GM21786 (cell line): Measurements from ENCODE around the gene TYROBP.
"Not testable (repeated sequence)": the region's sequence is repeated elsewhere in the genome, so short reads cannot be mapped to it uniquely, and the experiment has no call there.

Source experiments
- ATAC-seq: cut with Tn5 transposase; IDR thresholded peaks from one replicate; pipeline ENCODE4 v1.9.1; 2021; ENCODE audit not compliant: unreplicated experiment

Gene TYROBP

DNA sequence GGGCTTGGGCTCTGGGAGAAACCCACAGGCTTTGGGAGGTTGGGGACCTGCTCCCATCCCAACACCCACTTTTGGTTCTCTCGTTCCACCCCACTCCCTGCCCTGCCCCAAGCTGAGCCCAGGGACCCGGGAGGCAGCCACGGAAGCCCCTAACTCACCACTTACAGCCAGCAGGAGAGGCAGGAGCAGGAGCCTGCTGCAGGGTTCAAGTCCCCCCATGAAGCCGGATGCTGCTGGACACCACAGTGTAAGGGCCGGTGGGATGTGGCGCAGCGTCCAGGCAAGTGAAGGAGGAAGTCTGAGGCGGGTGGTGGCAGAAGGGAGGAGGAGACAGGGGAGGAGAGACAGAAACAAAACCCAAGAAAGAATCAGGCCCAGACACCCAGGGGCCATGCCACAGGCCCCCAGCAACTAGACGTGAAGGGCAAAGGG, at the start of gene TYROBP:
Gene TYROBP, minus strand, starts transcription at position 286 of the 432 bp plus-strand sequence. Its CDS starts 67 bp downstream, at position 219.
- ATAC-seq: no peak

GRCh38 chr19:35957411-35957810, 49.3 kb upstream of the TYROBP start:
- ATAC-seq: not testable (repeated sequence)

- no peak for ATAC-seq
Measured at GRCh38 chr19:35955881-35956634, 48.0 kb upstream of the TYROBP start.

DNA sequence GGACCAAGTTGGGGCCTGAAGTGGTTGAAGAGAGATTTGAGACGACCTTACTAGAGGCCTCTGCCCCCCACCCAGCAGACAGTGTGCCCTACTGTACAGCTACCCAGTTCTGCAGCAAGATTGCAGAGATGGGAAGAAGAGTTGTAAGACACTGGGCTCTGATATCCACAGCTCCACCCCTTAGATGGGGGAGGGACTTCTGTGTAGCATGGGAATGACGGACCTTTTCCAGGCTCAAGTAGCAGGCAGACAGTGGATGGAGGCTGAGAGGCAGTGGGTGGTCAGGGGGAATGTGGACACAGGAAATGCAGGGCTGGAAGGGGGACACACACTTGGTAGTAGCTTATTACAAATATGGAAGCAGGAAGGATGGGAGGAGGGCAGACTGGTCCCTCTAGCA, 41.0 kb upstream of the TYROBP start:
- ATAC-seq: no peak

DNA sequence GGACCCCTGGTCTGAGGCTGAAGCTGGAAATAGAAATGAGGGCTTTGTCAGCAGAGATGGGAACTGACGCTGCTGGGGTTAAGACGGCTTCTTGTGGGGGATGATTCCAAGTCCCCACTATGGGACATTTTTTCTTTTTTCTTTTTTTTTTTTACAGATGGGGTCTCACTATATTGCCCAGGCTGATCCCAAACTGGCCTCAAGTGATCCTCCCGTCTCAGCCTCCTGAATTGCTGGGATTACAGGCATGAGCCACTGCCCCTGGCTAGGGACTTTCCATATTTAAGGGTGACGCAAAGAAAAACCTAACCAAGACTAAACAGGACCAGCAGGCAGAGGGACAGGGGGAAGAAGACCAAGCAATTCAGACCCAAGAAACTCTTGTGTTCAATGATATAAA, 38.1 kb upstream of the TYROBP start:
- no peak for ATAC-seq

- ATAC-seq: no peak
Measured at GRCh38 chr19:35945121-35945790, 37.2 kb upstream of the TYROBP start.

GRCh38 chr19:35944556-35944955, 36.5 kb upstream of the TYROBP start:
- ATAC-seq: no peak

GRCh38 chr19:35943321-35944301, 35.5 kb upstream of the TYROBP start:
- no peak for ATAC-seq

DNA sequence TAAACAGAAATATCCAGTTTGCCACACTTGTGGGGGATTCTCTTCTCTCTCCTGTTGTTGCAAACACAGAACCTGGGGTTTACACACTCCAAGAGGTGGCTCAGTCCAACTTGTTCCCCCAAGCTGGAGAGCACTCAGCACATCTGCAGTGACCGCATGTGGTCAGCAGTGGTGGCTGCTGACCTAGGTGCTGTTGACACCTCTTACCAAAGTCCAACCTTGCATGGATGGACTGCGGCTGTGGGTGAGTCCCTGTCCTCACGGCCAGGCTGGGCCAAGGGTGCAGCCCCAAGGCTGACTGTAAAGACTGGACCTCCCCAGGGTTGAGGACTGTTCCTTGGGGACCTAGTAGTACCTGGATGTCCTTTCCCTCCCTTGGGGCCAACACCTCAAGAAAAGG, 34.1 kb upstream of the TYROBP start:
- ATAC-seq: no peak

DNA sequence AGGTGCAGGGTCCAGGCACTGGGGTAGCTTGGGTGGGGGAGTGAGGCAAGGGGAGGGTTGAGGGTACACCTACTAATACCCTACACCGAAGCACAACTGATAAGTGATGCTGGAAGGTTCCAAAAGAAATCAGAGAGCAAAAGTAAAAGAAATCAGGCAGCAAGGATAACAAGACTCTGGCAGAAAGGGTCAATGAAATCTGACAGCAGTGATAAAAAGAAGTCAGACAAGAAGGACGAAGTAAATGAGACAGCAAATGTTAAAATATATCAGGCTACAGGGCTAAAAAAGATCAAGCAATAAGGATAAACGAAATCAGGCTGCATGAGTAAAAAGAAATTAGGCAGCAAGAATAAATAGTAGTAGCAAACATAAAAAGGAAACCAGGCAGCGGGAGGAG, 32.7 kb upstream of the TYROBP start:
- no peak for ATAC-seq

- ATAC-seq: no peak
Measured at GRCh38 chr19:35940078-35940775, 32.1 kb upstream of the TYROBP start.

DNA sequence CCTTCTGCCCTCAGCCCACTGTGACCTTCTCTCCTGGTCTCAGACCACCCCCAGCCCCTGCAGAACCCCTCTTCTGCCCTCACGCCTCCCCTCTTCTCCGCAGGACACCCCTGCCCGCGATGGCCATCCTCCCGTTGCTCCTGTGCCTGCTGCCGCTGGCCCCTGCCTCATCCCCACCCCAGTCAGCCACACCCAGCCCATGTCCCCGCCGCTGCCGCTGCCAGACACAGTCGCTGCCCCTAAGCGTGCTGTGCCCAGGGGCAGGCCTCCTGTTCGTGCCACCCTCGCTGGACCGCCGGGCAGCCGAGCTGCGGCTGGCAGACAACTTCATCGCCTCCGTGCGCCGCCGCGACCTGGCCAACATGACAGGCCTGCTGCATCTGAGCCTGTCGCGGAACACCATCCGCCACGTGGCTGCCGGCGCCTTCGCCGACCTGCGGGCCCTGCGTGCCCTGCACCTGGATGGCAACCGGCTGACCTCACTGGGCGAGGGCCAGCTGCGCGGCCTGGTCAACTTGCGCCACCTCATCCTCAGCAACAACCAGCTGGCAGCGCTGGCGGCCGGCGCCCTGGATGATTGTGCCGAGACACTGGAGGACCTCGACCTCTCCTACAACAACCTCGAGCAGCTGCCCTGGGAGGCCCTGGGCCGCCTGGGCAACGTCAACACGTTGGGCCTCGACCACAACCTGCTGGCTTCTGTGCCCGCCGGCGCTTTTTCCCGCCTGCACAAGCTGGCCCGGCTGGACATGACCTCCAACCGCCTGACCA, 31.4 kb upstream of the TYROBP start:
- ATAC-seq: no peak

GRCh38 chr19:35938282-35939224, 30.5 kb upstream of the TYROBP start:
- no peak for ATAC-seq

DNA sequence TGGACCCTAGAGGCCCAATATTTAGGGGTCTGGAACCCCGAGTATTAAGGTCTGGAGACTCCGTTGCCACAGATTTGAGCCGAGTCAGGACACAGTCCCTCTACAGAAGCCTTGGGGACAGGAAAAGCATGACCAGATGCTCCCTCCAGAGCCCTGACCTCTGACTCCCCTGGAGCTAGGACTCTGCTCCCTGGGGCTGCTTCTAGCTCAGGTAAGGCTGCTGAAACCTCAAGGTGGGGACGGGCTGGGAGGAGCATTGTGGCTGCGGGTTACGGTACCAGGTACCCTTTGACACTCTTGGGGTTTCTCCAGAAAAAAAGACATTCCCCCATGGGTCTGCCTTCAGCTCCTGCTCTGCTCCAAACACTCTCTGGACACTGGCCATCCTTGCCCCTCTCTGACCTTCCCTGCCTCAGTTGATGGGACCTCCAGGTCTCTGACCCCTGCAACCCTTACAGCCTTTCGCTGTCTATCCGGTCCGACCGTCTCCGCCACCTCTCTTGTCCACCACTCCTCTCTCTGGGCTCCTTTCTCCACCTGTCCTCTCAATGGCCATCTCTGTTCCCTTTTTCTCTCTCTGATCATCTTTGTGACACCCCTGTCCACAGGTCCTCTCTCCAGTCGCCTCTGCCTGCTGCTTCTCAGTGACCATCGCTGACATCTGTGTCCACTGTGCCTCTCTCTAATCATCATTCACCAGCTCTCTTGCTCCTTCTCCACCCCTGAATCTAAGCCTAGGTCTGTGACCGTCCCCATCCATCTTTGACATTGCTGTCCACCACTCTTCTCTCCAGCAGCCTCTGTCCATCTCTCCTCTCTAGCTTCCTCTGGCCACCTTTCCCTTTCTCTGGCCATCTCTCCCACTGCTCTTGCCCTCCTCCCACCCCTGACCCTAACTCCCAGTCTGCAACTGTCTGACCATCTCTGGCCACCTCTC, 29.5 kb upstream of the TYROBP start:
- no peak for ATAC-seq

DNA sequence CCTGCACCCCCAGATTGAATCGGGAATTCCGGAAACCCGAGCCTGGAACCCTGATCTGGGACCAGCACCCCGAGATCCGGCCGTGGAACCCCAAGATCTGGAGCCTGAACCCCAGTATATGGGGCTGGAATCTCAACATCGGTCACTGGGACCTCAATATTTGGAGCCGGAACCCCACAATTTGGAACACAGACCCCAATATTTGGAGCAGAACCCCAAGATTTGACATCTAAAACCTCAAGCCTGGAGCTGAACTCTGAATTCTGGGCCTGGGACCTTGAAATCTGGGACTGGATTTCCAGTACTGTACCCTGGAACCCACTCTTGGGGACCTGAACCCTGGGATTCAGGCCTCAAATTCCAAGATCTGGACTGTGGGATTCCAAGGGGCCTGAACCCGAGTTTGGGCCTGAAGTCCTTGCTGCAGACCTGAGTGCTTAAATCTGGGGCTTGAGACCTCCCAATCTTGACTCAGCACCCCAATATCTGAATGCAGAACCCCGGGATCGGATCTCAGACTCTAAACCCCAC, 28.7 kb upstream of the TYROBP start:
- no peak for ATAC-seq

GRCh38 chr19:35935911-35936737, 28.0 kb upstream of the TYROBP start, which contains the start of gene LRFN3:
Gene LRFN3, plus strand, starts transcription at chr19:35936374. Its CDS starts 3,052 bp downstream, at chr19:35939426.
- ATAC-seq: no peak
